C4-2B (cell line): ENCODE data around the gene HRH1.
"Not testable (repeated sequence)": the region's sequence is repeated elsewhere in the genome, so short reads cannot be mapped to it uniquely, and the experiment has no call there.

Source experiments
- H3K27ac ChIP-seq: fragments of 450-650 bp; 2 replicates; pipeline ENCODE4 v1.5.1; 2017
- CTCF ChIP-seq: fragments of 450-650 bp; conservative IDR thresholded peaks from 2 replicates; pipeline ENCODE4 v1.5.1; 2017; ENCODE audit warnings: mild to moderate bottlenecking
- ZFX ChIP-seq: fragments of 450-650 bp; IDR thresholded peaks from 2 replicates; pipeline ENCODE4 v1.6.1; 2017

The HRH1 gene

GRCh38 chr3:11247362-11247761, 93.1 kb downstream of the HRH1 start:
- no peak overlapping the region for H3K27ac ChIP-seq
- no peak for TF ChIP-seq ZFX
- TF ChIP-seq CTCF = no peak

GRCh38 chr3:11248596-11248995, 94.3 kb downstream of the HRH1 start:
- no peak overlapping the region for H3K27ac ChIP-seq
- TF ChIP-seq CTCF (no peak), ZFX (no peak)

GRCh38 chr3:11250902-11251806, 96.9 kb downstream of the HRH1 start:
- TF ChIP-seq CTCF (no peak), ZFX (no peak)
- no peak overlapping the region for H3K27ac ChIP-seq

GRCh38 chr3:11251807-11252176, 97.5 kb downstream of the HRH1 start:
- no peak for TF ChIP-seq ZFX
- no peak for TF ChIP-seq CTCF
- no peak overlapping the region for H3K27ac ChIP-seq

GRCh38 chr3:11254876-11255275, 100.6 kb downstream of the HRH1 start:
- H3K27ac ChIP-seq = no peak overlapping the region
- TF ChIP-seq CTCF (no peak), ZFX (no peak)

GRCh38 chr3:11255537-11255936, 101.2 kb downstream of the HRH1 start:
- H3K27ac ChIP-seq = not testable (repeated sequence)

GRCh38 chr3:11258958-11259357, 104.7 kb downstream of the HRH1 start:
- H3K27ac ChIP-seq = no peak overlapping the region
- TF ChIP-seq ZFX (no peak), CTCF (no peak)

GRCh38 chr3:11260460-11260859, 106.2 kb downstream of the HRH1 start:
- no peak overlapping the region for H3K27ac ChIP-seq
- no peak for TF ChIP-seq CTCF
- no peak for TF ChIP-seq ZFX
